MCF 10A (cell line): Measurements from ENCODE around the gene MTFMT. TPM values are rescaled to one million over a fixed set of nuclear protein-coding genes. Genes with fewer than 3 reads are reported as not detected.

Experiments
- BruUV-seq: library from RNA; stranded (reverse); fragments of 400-500 nt; replicated peaks from 2 replicates; lab custom pipeline; 2021; lab: Mats Ljungman, UMichigan
- CTCF ChIA-PET: fragments of 300-600 bp; sonication (Branson Sonifier 250); formaldehyde crosslinking; extraction: SDS; loops from one replicate; lab custom pipeline; 2021; ENCODE audit warnings: antibody characterized with exemption, inconsistent platforms; lab: Yijun Ruan, JAX
- POLR2A ChIA-PET: fragments of 300-600, 350-650 bp; sonication (Branson Sonifier 250); formaldehyde crosslinking; extraction: SDS; loops from one replicate; lab custom pipeline; 2020; ENCODE audit warnings: antibody characterized with exemption, inconsistent platforms; lab: Yijun Ruan, JAX
- DNase-seq: peaks from one replicate; pipeline ENCODE4 v3.0.0-alpha.2; 2018; ENCODE audit not compliant: unreplicated experiment
- H3K27ac Mint-ChIP-seq: one replicate; pipeline ENCODE4 v1.8.0; 2022; ENCODE audit warnings: mild to moderate bottlenecking, low read depth, mixed read lengths; ENCODE audit not compliant: unreplicated experiment
- H3K27me3 Mint-ChIP-seq: one replicate; pipeline ENCODE4 v1.8.0; 2022; ENCODE audit warnings: mixed read lengths; ENCODE audit not compliant: insufficient read depth, unreplicated experiment
- H3K36me3 Mint-ChIP-seq: one replicate; pipeline ENCODE4 v1.8.0; 2022; ENCODE audit warnings: mild to moderate bottlenecking, moderate library complexity, mixed read lengths; ENCODE audit not compliant: insufficient read depth, unreplicated experiment
- H3K4me1 Mint-ChIP-seq: one replicate; pipeline ENCODE4 v1.8.0; 2022; ENCODE audit warnings: mixed read lengths; ENCODE audit not compliant: insufficient read depth, unreplicated experiment
- H3K4me3 Mint-ChIP-seq: one replicate; pipeline ENCODE4 v1.8.0; 2022; ENCODE audit warnings: mild to moderate bottlenecking, moderate library complexity, mixed read lengths; ENCODE audit not compliant: unreplicated experiment
- H3K9me3 Mint-ChIP-seq: one replicate; pipeline ENCODE4 v1.8.0; 2022; ENCODE audit warnings: mixed read lengths; ENCODE audit not compliant: unreplicated experiment
- CTCF ChIP-seq: fragments of 200-600 bp; IDR thresholded peaks from one replicate; pipeline ENCODE4 v1.8.0; 2022; ENCODE audit warnings: antibody characterized with exemption, mild to moderate bottlenecking; ENCODE audit not compliant: unreplicated experiment
- intact Hi-C: fragments of 100-400 bp; cut with micrococcal nuclease; formaldehyde crosslinking; loops from 2 replicates; pipeline ENCODE4 v1.14.1; 2022
- total RNA-seq: library from RNA; stranded (reverse); gene quantifications from 2 replicates; pipeline ENCODE4 v1.2.3, GENCODE V29; 2022

MTFMT gene
- total RNA-seq, 1 experiment from 2014 or later, result 15.9 TPM

- H3K4me1 Mint-ChIP-seq, result peaks cover 6% of the 10 kb centered on the region
- BruUV-seq, result no TSS peak
- peaks cover 35% of the 10 kb centered on the region for H3K27me3 Mint-ChIP-seq
- intact Hi-C loops, result no loop called here
- ChIA-PET POLR2A (no interaction called here), CTCF (interaction anchor here (0.6 to 1.9 kb wide), 4 partner anchors 8 to 42 kb away, joined by 3 to 4 read pairs (median 4); partner anchors contain the start of gene KBTBD13)
- DNase-seq, result no peak
- no peak within 1 kb of the TSS for H3K4me3 Mint-ChIP-seq
- H3K36me3 Mint-ChIP-seq, result no peaks in the 10 kb centered on the region
- H3K9me3 Mint-ChIP-seq, result no peaks in the 10 kb centered on the region
- no peak within 1 kb of the TSS for H3K27ac Mint-ChIP-seq
- TF ChIP-seq CTCF, result no peak
These were observed 38.4 kb upstream of the MTFMT start, which contains the start of gene RASL12 for GRCh38 chr15:65067645-65068402. TSS of gene RASL12 (minus strand) at chr15:65067991. CDS start at chr15:65067835, 156 bp downstream.

DNA sequence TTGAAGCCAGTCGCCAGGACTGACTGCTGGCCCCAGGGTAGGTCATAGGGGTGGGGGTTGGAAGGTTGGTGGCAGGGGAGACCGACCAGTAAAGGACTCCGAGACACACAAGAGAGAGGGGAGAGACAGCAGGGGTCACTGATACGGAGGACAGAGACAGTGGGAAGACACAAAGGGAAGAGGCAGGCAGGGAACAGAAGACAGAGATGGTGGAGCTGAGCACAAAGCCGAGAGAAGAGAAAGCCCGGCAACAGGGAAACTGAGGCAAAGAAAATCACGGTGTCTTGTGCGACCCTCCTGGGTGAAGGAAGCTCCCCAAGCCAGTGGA, 37.8 kb upstream of the MTFMT start:
- POLR2A ChIA-PET, result no interaction called here
- Mint-ChIP-seq H3K36me3 (no peaks in the 10 kb centered on the region), H3K4me1 (peaks cover 6% of the 10 kb centered on the region), H3K9me3 (no peaks in the 10 kb centered on the region), H3K27ac (no peak overlapping the region), H3K27me3 (peaks cover 35% of the 10 kb centered on the region), H3K4me3 (no peak overlapping the region)
- intact Hi-C loops, result no loop called here
- no peak for DNase-seq
- BruUV-seq, result no TSS peak
- CTCF ChIA-PET, result interaction anchor here (0.6 to 0.9 kb wide), 3 partner anchors 9 to 41 kb away, joined by 3 to 6 read pairs (median 4); partner anchors contain the start of gene KBTBD13
- no peak for TF ChIP-seq CTCF

GRCh38 chr15:65066635-65067316, 37.3 kb upstream of the MTFMT start:
- H3K27me3 Mint-ChIP-seq, result peaks cover 35% of the 10 kb centered on the region
- BruUV-seq, result no TSS peak

More at GRCh38 chr15:65066635-65067316, 37.3 kb upstream of the MTFMT start:
- H3K4me1 Mint-ChIP-seq, result peaks cover 6% of the 10 kb centered on the region
- H3K27ac Mint-ChIP-seq, result no peak overlapping the region
- no peak for DNase-seq
- intact Hi-C loops, result no loop called here
- no peaks in the 10 kb centered on the region for H3K9me3 Mint-ChIP-seq
- H3K36me3 Mint-ChIP-seq, result no peaks in the 10 kb centered on the region
- no peak for TF ChIP-seq CTCF
- ChIA-PET CTCF (interaction anchor here (0.7 to 1.0 kb wide), 3 partner anchors 12 to 36 kb away, joined by 3 to 6 read pairs (median 5); no protein-coding TSS in a partner anchor), POLR2A (interaction anchor here (0.6 to 0.7 kb wide), 2 partner anchors 65 to 215 kb away, joined by 3 to 4 read pairs; no protein-coding TSS in a partner anchor)
- H3K4me3 Mint-ChIP-seq, result no peak overlapping the region
